CD4-positive, alpha-beta memory T cell (primary cell): ENCODE measurements around the gene PCGF3. TPM values are rescaled to one million over a fixed set of nuclear protein-coding genes. Genes with fewer than 3 reads are reported as not detected.

Experiments used
- CTCF ChIA-PET: fragments of 350-600 bp; sonication (Branson Sonifier 250); formaldehyde crosslinking; loops from one replicate; lab custom pipeline; 2021; ENCODE audit warnings: inconsistent platforms; ENCODE audit not compliant: partially characterized antibody; lab: Charles Lee
- POLR2A ChIA-PET: fragments of 350-600 bp; sonication (Branson Sonifier 250); formaldehyde crosslinking; loops from one replicate; lab custom pipeline; 2021; ENCODE audit not compliant: partially characterized antibody; lab: Charles Lee
- DNase-seq, 5 donors: peaks; one replicate each; pipeline versions ENCODE4 v3.0.0 to v3.0.0-alpha.2; 2020 to 2022; ENCODE audit warnings: mixed read lengths in 1 of 5
- H3K27ac ChIP-seq: one replicate; pipeline ENCODE4 v1.7.0; 2013; ENCODE audit warnings: low read depth, low read length
- H3K27me3 ChIP-seq: 2 replicates; pipeline ENCODE4 v1.7.0; 2013; ENCODE audit warnings: mild to moderate bottlenecking, low read length, moderate library complexity; ENCODE audit not compliant: insufficient read depth
- H3K36me3 ChIP-seq: 2 replicates; pipeline ENCODE4 v1.7.0; 2013; ENCODE audit warnings: mild to moderate bottlenecking, low read length, moderate library complexity; ENCODE audit not compliant: insufficient read depth
- H3K4me1 ChIP-seq: 2 replicates; pipeline ENCODE4 v1.7.0; 2013; ENCODE audit warnings: mild to moderate bottlenecking, low read length, moderate library complexity; ENCODE audit not compliant: insufficient read depth
- H3K4me3 ChIP-seq, 2 donors: one replicate each; pipeline ENCODE4 v1.7.0; 2013; ENCODE audit warnings: low read length in 2 of 2, mild to moderate bottlenecking in 1 of 2
- H3K9me3 ChIP-seq, 2 donors: one replicate each; pipeline ENCODE4 v1.7.0; 2013; ENCODE audit warnings: low read length in 2 of 2, control low read depth in 1 of 2; ENCODE audit not compliant: control insufficient read depth in 1 of 2
- H3K27ac Mint-ChIP-seq, 7 donors: one replicate each; pipeline ENCODE4 v1.8.0; 2020 to 2021; ENCODE audit warnings: mixed read lengths in 7 of 7, mild to moderate bottlenecking in 6 of 7, inconsistent platforms in 3 of 7, moderate library complexity in 3 of 7
- H3K27me3 Mint-ChIP-seq, 2 donors: one replicate each; pipeline ENCODE4 v1.8.0; 2020 to 2021; ENCODE audit warnings: mixed read lengths in 2 of 2
- H3K36me3 Mint-ChIP-seq, 2 donors: one replicate each; pipeline ENCODE4 v1.8.0; 2020 to 2021; ENCODE audit warnings: mixed read lengths in 2 of 2, inconsistent platforms in 1 of 2, mild to moderate bottlenecking in 1 of 2
- H3K4me1 Mint-ChIP-seq, 4 donors: one replicate each; pipeline ENCODE4 v1.8.0; 2020 to 2021; ENCODE audit warnings: mixed read lengths in 4 of 4, mild to moderate bottlenecking in 1 of 4
- H3K4me3 Mint-ChIP-seq, 8 donors: one replicate each; pipeline ENCODE4 v1.8.0; 2020 to 2021; ENCODE audit warnings: mixed read lengths in 8 of 8, mild to moderate bottlenecking in 7 of 8, moderate library complexity in 6 of 8, inconsistent platforms in 3 of 8
- H3K9me3 Mint-ChIP-seq, 8 donors: one replicate each; pipeline ENCODE4 v1.8.0; 2020 to 2021; ENCODE audit warnings: mixed read lengths in 8 of 8, mild to moderate bottlenecking in 5 of 8, inconsistent platforms in 3 of 8, moderate library complexity in 1 of 8
- intact Hi-C: fragments of 100-400 bp; cut with micrococcal nuclease; formaldehyde crosslinking; loops from one replicate; pipeline ENCODE4 v1.15.1; 2023
- polyA plus RNA-seq, 2 donors: library from polyadenylated mRNA; unstranded; fragments of 300-500 nt; fragmentation: Illumina TruSeq; gene quantifications; one replicate each; pipeline ENCODE4 v1.2.3, GENCODE V29; 2021
- total RNA-seq, 2 experiments: library from RNA; stranded (reverse); gene quantifications; one replicate each; pipeline ENCODE4 v1.2.3, GENCODE V29; 2021

The PCGF3 gene
- total and polyA plus RNA-seq, 4 experiments from 2014 or later = 2.9 to 73.8 (median 35.6) TPM

- DNase-seq = no peak
- H3K27me3 Mint-ChIP-seq = no peaks in the 10 kb centered on the region
- no peaks in the 10 kb centered on the region for H3K4me1 ChIP-seq
- no peaks in the 10 kb centered on the region for H3K9me3 Mint-ChIP-seq
- no peak overlapping the region for H3K27ac Mint-ChIP-seq
- H3K4me1 Mint-ChIP-seq = peaks cover 4 to 31% (median 16%) of the 10 kb centered on the region in 4 donors
- ChIA-PET POLR2A (no interaction called here), CTCF (no interaction called here)
- no peak overlapping the region for H3K4me3 Mint-ChIP-seq
- peaks cover 10 to 11% of the 10 kb centered on the region in 2 donors for H3K36me3 Mint-ChIP-seq
- H3K27me3 ChIP-seq = no peaks in the 10 kb centered on the region
- H3K36me3 ChIP-seq = no peaks in the 10 kb centered on the region
- no peaks in the 10 kb centered on the region for H3K9me3 ChIP-seq
- intact Hi-C loops = no loop called here
- H3K4me3 ChIP-seq = no peak overlapping the region
- H3K27ac ChIP-seq = no peak overlapping the region
Observed at GRCh38 chr4:722851-723360, 17.3 kb downstream of the PCGF3 start.

- no peaks in the 10 kb centered on the region for H3K27me3 Mint-ChIP-seq
- H3K4me1 ChIP-seq = no peaks in the 10 kb centered on the region
Observed at GRCh38 chr4:723751-724530, 18.3 kb downstream of the PCGF3 start.

GRCh38 chr4:725391-726234, 20.0 kb downstream of the PCGF3 start:
- intact Hi-C loops = no loop called here
- Mint-ChIP-seq H3K27me3 (no peaks in the 10 kb centered on the region), H3K36me3 (peaks cover 10 to 12% of the 10 kb centered on the region in 2 donors), H3K27ac (peak overlapping the region in 1 of 7 donors; percentile 10), H3K4me1 (peaks cover 4 to 28% (median 15%) of the 10 kb centered on the region in 4 donors), H3K4me3 (no peak overlapping the region), H3K9me3 (no peaks in the 10 kb centered on the region)
- Histone ChIP-seq H3K9me3 (no peaks in the 10 kb centered on the region), H3K36me3 (no peaks in the 10 kb centered on the region), H3K27me3 (no peaks in the 10 kb centered on the region), H3K4me1 (no peaks in the 10 kb centered on the region), H3K4me3 (no peak overlapping the region), H3K27ac (no peak overlapping the region)
- CTCF ChIA-PET = no interaction called here
- POLR2A ChIA-PET = no interaction called here
- DNase-seq = no peak

More at GRCh38 chr4:723751-724530, 18.3 kb downstream of the PCGF3 start:
- DNase-seq = no peak
- ChIA-PET POLR2A (interaction anchor here (1.4 kb wide), 1 partner anchor 24 kb away, joined by 3 read pairs; no protein-coding TSS in a partner anchor), CTCF (no interaction called here)
- Histone ChIP-seq H3K9me3 (no peaks in the 10 kb centered on the region), H3K27ac (no peak overlapping the region), H3K36me3 (no peaks in the 10 kb centered on the region), H3K27me3 (no peaks in the 10 kb centered on the region), H3K4me3 (no peak overlapping the region)
- Mint-ChIP-seq H3K27ac (peak overlapping the region in 1 of 7 donors; percentile 27), H3K4me1 (peaks cover 4 to 28% (median 16%) of the 10 kb centered on the region in 4 donors), H3K4me3 (no peak overlapping the region), H3K9me3 (no peaks in the 10 kb centered on the region), H3K36me3 (peaks cover 10 to 11% of the 10 kb centered on the region in 2 donors)
- intact Hi-C loops = no loop called here

- Histone ChIP-seq H3K36me3 (no peaks in the 10 kb centered on the region), H3K27me3 (no peaks in the 10 kb centered on the region), H3K4me1 (no peaks in the 10 kb centered on the region), H3K4me3 (no peak overlapping the region), H3K27ac (no peak overlapping the region), H3K9me3 (no peaks in the 10 kb centered on the region)
- Mint-ChIP-seq H3K36me3 (peaks cover 12 to 17% of the 10 kb centered on the region in 2 donors), H3K4me3 (no peak overlapping the region), H3K9me3 (peaks cover 0 to 2% (median 0%) of the 10 kb centered on the region in 8 donors), H3K27me3 (no peaks in the 10 kb centered on the region), H3K27ac (peak overlapping the region in 2 of 7 donors; percentile 43 to 64), H3K4me1 (peaks cover 4 to 23% (median 15%) of the 10 kb centered on the region in 4 donors)
- ChIA-PET CTCF (no interaction called here), POLR2A (no interaction called here)
- no peak for DNase-seq
- intact Hi-C loops = no loop called here
Observed at GRCh38 chr4:726235-726787, 20.7 kb downstream of the PCGF3 start.

- Mint-ChIP-seq H3K9me3 (peaks cover 0 to 2% (median 0%) of the 10 kb centered on the region in 8 donors), H3K27ac (peak overlapping the region in 2 of 7 donors; percentile 1 to 46), H3K36me3 (peaks cover 11 to 16% of the 10 kb centered on the region in 2 donors), H3K4me1 (peaks cover 4 to 21% (median 14%) of the 10 kb centered on the region in 4 donors), H3K27me3 (no peaks in the 10 kb centered on the region), H3K4me3 (no peak overlapping the region)
- POLR2A ChIA-PET = no interaction called here
- CTCF ChIA-PET = no interaction called here
- intact Hi-C loops = no loop called here
- no peak for DNase-seq
- Histone ChIP-seq H3K9me3 (no peaks in the 10 kb centered on the region), H3K36me3 (no peaks in the 10 kb centered on the region), H3K27me3 (no peaks in the 10 kb centered on the region), H3K4me3 (no peak overlapping the region), H3K4me1 (no peaks in the 10 kb centered on the region), H3K27ac (no peak overlapping the region)
Observed at GRCh38 chr4:726838-727237, 21.2 kb downstream of the PCGF3 start.

- peaks cover 4 to 21% (median 14%) of the 10 kb centered on the region in 4 donors for H3K4me1 Mint-ChIP-seq
- H3K9me3 Mint-ChIP-seq = peaks cover 0 to 2% (median 0%) of the 10 kb centered on the region in 8 donors
- ChIA-PET CTCF (no interaction called here), POLR2A (interaction anchor here (0.7 kb wide), 1 partner anchor 27 kb away, joined by 3 read pairs; no protein-coding TSS in a partner anchor)
- H3K36me3 Mint-ChIP-seq = peaks cover 6 to 16% of the 10 kb centered on the region in 2 donors
- no peak overlapping the region for H3K4me3 Mint-ChIP-seq
- H3K9me3 ChIP-seq = no peaks in the 10 kb centered on the region
- intact Hi-C loops = no loop called here
- no peaks in the 10 kb centered on the region for H3K27me3 Mint-ChIP-seq
- no peak for DNase-seq
- peak overlapping the region in 1 of 7 donors; percentile 79 for H3K27ac Mint-ChIP-seq
- peaks cover 3% of the 10 kb centered on the region for H3K36me3 ChIP-seq
- no peak overlapping the region for H3K4me3 ChIP-seq
- no peaks in the 10 kb centered on the region for H3K27me3 ChIP-seq
- no peak overlapping the region for H3K27ac ChIP-seq
- H3K4me1 ChIP-seq = no peaks in the 10 kb centered on the region
Observed at GRCh38 chr4:727576-727975, 21.9 kb downstream of the PCGF3 start.
